ENCODE data around the gene PCSK2. TPM values are rescaled to one million over a fixed set of nuclear protein-coding genes. Genes with fewer than 3 reads are reported as not detected.

The PCSK2 gene
- total RNA-seq, 1 experiment from 2014 or later: not detected

DNA sequence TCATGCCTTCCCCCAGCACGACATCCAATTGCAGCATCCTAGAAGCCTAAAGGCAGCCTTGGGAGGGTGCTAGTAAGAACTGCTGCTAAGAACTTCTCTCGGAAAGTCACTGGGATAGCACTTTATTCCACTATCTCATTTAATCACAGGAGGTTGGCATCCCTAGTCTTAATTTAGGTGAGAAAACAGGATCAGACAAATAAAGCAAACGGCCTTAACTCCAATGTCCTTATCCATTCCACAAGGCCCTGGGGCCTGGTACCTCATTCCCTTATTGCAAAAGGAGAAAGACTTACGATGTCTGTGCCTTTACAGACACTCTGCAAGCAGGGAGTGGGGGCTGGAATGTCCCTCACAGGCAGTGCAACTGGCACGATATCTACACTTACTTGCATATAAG, 243.7 kb downstream of the PCSK2 start:
- H3K9me3 Mint-ChIP-seq (ENCODE audit: unreplicated experiment): no peaks in the 10 kb centered on the region
- Histone ChIP-seq H3K9me3 (no peaks in the 10 kb centered on the region), H3K27me3 (replicated peaks; ENCODE audit: control insufficient read depth, insufficient read depth, low read length) (no peaks in the 10 kb centered on the region), H3K36me3 (ENCODE audit: control insufficient read depth, insufficient read depth, low read length) (no peaks in the 10 kb centered on the region), H3K4me3 (ENCODE audit: low read depth, low read length) (no peak overlapping the region), H3K4me1 (no peaks in the 10 kb centered on the region)
- no peak overlapping the region for H3K4me3 Mint-ChIP-seq (ENCODE audit: unreplicated experiment)
- H3K27ac Mint-ChIP-seq (ENCODE audit: unreplicated experiment): no peak overlapping the region
- no peaks in the 10 kb centered on the region for H3K27me3 Mint-ChIP-seq (ENCODE audit: insufficient read depth, unreplicated experiment)
- BruUV-seq (replicated peaks): no TSS peak
- H3K36me3 Mint-ChIP-seq (ENCODE audit: insufficient read depth, unreplicated experiment): no peaks in the 10 kb centered on the region
- CTCF ChIA-PET: no interaction called here
- TF ChIP-seq CTCF (IDR thresholded peaks at IDR 0.05; ENCODE audit: insufficient read depth in 1 of 2, low read depth in 1 of 2, low read length in 1 of 2, severe bottlenecking in 1 of 2, unreplicated experiment in 1 of 2): no peak
- H3K4me1 Mint-ChIP-seq (ENCODE audit: low read depth, unreplicated experiment): no peaks in the 10 kb centered on the region
- intact Hi-C loops (cut with micrococcal nuclease; ENCODE audit: unreplicated experiment): no loop called here
- POLR2A ChIA-PET: no interaction called here
- no peak for DNase-seq

GRCh38 chr20:17470973-17471372, 244.1 kb downstream of the PCSK2 start:
- Mint-ChIP-seq H3K36me3 (ENCODE audit: insufficient read depth, unreplicated experiment) (no peaks in the 10 kb centered on the region), H3K27ac (ENCODE audit: unreplicated experiment) (no peak overlapping the region), H3K9me3 (ENCODE audit: unreplicated experiment) (no peaks in the 10 kb centered on the region), H3K4me1 (ENCODE audit: low read depth, unreplicated experiment) (no peaks in the 10 kb centered on the region), H3K27me3 (ENCODE audit: insufficient read depth, unreplicated experiment) (no peaks in the 10 kb centered on the region), H3K4me3 (ENCODE audit: unreplicated experiment) (no peak overlapping the region)
- intact Hi-C loops (cut with micrococcal nuclease; ENCODE audit: unreplicated experiment): no loop called here
- H3K4me3 ChIP-seq (ENCODE audit: low read depth, low read length): no peak overlapping the region
- H3K36me3 ChIP-seq (ENCODE audit: control insufficient read depth, insufficient read depth, low read length): no peaks in the 10 kb centered on the region
- POLR2A ChIA-PET: no interaction called here
- no TSS peak for BruUV-seq (replicated peaks)
- no peak for TF ChIP-seq CTCF (IDR thresholded peaks at IDR 0.05; ENCODE audit: insufficient read depth in 1 of 2, low read depth in 1 of 2, low read length in 1 of 2, severe bottlenecking in 1 of 2, unreplicated experiment in 1 of 2)
- H3K27me3 ChIP-seq (replicated peaks; ENCODE audit: control insufficient read depth, insufficient read depth, low read length): no peaks in the 10 kb centered on the region
- DNase-seq: no peak
- H3K9me3 ChIP-seq: no peaks in the 10 kb centered on the region
- no peaks in the 10 kb centered on the region for H3K4me1 ChIP-seq
- CTCF ChIA-PET: no interaction called here

- no peak overlapping the region for H3K4me3 ChIP-seq (ENCODE audit: low read depth, low read length)
- no peak overlapping the region for H3K27ac Mint-ChIP-seq (ENCODE audit: unreplicated experiment)
- DNase-seq: no peak
- no peaks in the 10 kb centered on the region for H3K36me3 Mint-ChIP-seq (ENCODE audit: insufficient read depth, unreplicated experiment)
- H3K9me3 ChIP-seq: no peaks in the 10 kb centered on the region
- ChIA-PET POLR2A (no interaction called here), CTCF (no interaction called here)
- no peaks in the 10 kb centered on the region for H3K4me1 ChIP-seq
- intact Hi-C loops (cut with micrococcal nuclease; ENCODE audit: unreplicated experiment): no loop called here
- no peaks in the 10 kb centered on the region for H3K4me1 Mint-ChIP-seq (ENCODE audit: low read depth, unreplicated experiment)
- H3K9me3 Mint-ChIP-seq (ENCODE audit: unreplicated experiment): no peaks in the 10 kb centered on the region
- no peak overlapping the region for H3K4me3 Mint-ChIP-seq (ENCODE audit: unreplicated experiment)
- no peak for TF ChIP-seq CTCF (IDR thresholded peaks at IDR 0.05; ENCODE audit: insufficient read depth in 1 of 2, low read depth in 1 of 2, low read length in 1 of 2, severe bottlenecking in 1 of 2, unreplicated experiment in 1 of 2)
- no peaks in the 10 kb centered on the region for H3K27me3 ChIP-seq (replicated peaks; ENCODE audit: control insufficient read depth, insufficient read depth, low read length)
- BruUV-seq (replicated peaks): no TSS peak
- no peaks in the 10 kb centered on the region for H3K36me3 ChIP-seq (ENCODE audit: control insufficient read depth, insufficient read depth, low read length)
- H3K27me3 Mint-ChIP-seq (ENCODE audit: insufficient read depth, unreplicated experiment): no peaks in the 10 kb centered on the region
Measured at GRCh38 chr20:17471606-17472187, 244.9 kb downstream of the PCSK2 start.
